NK-92 treated with Interleukin-12 subunit alpha and Interleukin-12 subunit beta, amount 100 ng/mL, for 24 hours (cell line): ENCODE measurements around the gene FZD10.

Experiments
- DNase-seq: peaks from one replicate; lab custom pipeline; 2025; lab: John Stamatoyannopoulos, UW

FZD10 gene

GRCh38 chr12:130181211-130181610 lies 18.9 kb downstream of the FZD10 start:
- DNase-seq: no peak

- no peak for DNase-seq
These were observed 21.5 kb downstream of the FZD10 start for GRCh38 chr12:130183585-130184370.

GRCh38 chr12:130184404-130185090 lies 22.3 kb downstream of the FZD10 start:
- DNase-seq: no peak

- no peak for DNase-seq
These were observed 23.5 kb downstream of the FZD10 start for GRCh38 chr12:130185455-130186391.

- DNase-seq: no peak
These were observed 24.5 kb downstream of the FZD10 start for GRCh38 chr12:130186651-130187268.

GRCh38 chr12:130192642-130193345 lies 30.5 kb downstream of the FZD10 start:
- DNase-seq: no peak

GRCh38 chr12:130194154-130194553 lies 31.9 kb downstream of the FZD10 start:
- DNase-seq: no peak

- DNase-seq: no peak
These were observed 33.1 kb downstream of the FZD10 start for GRCh38 chr12:130195369-130195768.

GRCh38 chr12:130195776-130196175 lies 33.5 kb downstream of the FZD10 start:
- no peak for DNase-seq

- DNase-seq: no peak
These were observed 34.6 kb downstream of the FZD10 start for GRCh38 chr12:130196827-130197226.

GRCh38 chr12:130198026-130198662 lies 35.9 kb downstream of the FZD10 start:
- DNase-seq: no peak

GRCh38 chr12:130198663-130199060 lies 36.4 kb downstream of the FZD10 start:
- no peak for DNase-seq

- no peak for DNase-seq
These were observed 37.5 kb downstream of the FZD10 start for GRCh38 chr12:130199581-130200390.

- DNase-seq: no peak
These were observed 38.2 kb downstream of the FZD10 start for GRCh38 chr12:130200445-130200844.

- no peak for DNase-seq
These were observed 38.8 kb downstream of the FZD10 start for GRCh38 chr12:130201037-130201436.

- DNase-seq: no peak
These were observed 39.9 kb downstream of the FZD10 start for GRCh38 chr12:130202201-130202600.

GRCh38 chr12:130203151-130203550 lies 40.9 kb downstream of the FZD10 start:
- DNase-seq: no peak

GRCh38 chr12:130204541-130204953 lies 42.3 kb downstream of the FZD10 start:
- no peak for DNase-seq

- no peak for DNase-seq
These were observed 43.2 kb downstream of the FZD10 start for GRCh38 chr12:130205495-130205894.
